SU-DHL-6 (cell line): ENCODE data around the gene GAS2L2.

Experiments
- EZH2phosphoT487 ChIP-seq: fragments of 200-600 bp; sonication (generic), shearing (Covaris generic); conservative IDR thresholded peaks from 2 replicates; pipeline ENCODE4 v1.6.1; 2018; ENCODE audit warnings: mild to moderate bottlenecking, antibody characterized with exemption, low read length, moderate library complexity, mixed read lengths
- TF ChIP-seq, protein P1 (sequence below): fragments of 200-600 bp; sonication (generic); IDR thresholded peaks from one replicate; pipeline ENCODE4 v1.5.1; 2017; ENCODE audit warnings: antibody characterized with exemption, mild to moderate bottlenecking, low read length, moderate library complexity; ENCODE audit not compliant: insufficient read depth, poor library complexity, severe bottlenecking

GRCh38 chr17:35766489-35766877, 13.4 kb upstream of the GAS2L2 start:
- no peak for TF ChIP-seq EZH2phosphoT487
- TF ChIP-seq, protein P1, sequence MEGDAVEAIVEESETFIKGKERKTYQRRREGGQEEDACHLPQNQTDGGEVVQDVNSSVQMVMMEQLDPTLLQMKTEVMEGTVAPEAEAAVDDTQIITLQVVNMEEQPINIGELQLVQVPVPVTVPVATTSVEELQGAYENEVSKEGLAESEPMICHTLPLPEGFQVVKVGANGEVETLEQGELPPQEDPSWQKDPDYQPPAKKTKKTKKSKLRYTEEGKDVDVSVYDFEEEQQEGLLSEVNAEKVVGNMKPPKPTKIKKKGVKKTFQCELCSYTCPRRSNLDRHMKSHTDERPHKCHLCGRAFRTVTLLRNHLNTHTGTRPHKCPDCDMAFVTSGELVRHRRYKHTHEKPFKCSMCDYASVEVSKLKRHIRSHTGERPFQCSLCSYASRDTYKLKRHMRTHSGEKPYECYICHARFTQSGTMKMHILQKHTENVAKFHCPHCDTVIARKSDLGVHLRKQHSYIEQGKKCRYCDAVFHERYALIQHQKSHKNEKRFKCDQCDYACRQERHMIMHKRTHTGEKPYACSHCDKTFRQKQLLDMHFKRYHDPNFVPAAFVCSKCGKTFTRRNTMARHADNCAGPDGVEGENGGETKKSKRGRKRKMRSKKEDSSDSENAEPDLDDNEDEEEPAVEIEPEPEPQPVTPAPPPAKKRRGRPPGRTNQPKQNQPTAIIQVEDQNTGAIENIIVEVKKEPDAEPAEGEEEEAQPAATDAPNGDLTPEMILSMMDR = no peak
